GM10266 (cell line): Measurements from ENCODE around the gene PRKAG2.

Source experiments
- DNase-seq: peaks from one replicate; pipeline ENCODE4 v3.0.0; 2012; ENCODE audit errors: extremely low spot score
- TF ChIP-seq, protein P1 (sequence below): IDR thresholded peaks from 2 replicates; pipeline ENCODE4 v1.5.1; 2012; ENCODE audit warnings: mild to moderate bottlenecking, low read depth; ENCODE audit not compliant: control insufficient read depth, insufficient read depth; ENCODE audit errors: missing control alignments

PRKAG2 gene

DNA sequence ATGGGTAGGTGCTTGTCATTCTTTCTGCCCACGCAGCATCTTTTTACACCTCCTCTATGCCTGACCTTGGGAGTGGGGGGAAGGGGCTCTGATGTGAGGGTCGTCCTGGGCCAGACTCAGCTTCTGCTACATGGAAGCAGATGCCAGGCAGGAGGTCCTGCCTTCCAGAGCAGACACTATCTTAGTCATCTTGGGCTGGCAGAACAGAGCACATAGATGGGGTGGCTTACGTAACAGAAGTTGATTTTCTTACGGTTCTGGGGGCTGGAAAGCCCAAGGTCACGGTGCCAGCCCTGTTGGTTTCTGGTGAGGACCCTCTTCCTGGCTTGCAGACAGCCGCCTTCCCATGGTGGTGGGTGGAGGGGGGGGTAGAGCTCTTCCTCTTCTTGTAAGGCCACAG lies 159.0 kb downstream of the PRKAG2 start:
- TF ChIP-seq, protein P1, sequence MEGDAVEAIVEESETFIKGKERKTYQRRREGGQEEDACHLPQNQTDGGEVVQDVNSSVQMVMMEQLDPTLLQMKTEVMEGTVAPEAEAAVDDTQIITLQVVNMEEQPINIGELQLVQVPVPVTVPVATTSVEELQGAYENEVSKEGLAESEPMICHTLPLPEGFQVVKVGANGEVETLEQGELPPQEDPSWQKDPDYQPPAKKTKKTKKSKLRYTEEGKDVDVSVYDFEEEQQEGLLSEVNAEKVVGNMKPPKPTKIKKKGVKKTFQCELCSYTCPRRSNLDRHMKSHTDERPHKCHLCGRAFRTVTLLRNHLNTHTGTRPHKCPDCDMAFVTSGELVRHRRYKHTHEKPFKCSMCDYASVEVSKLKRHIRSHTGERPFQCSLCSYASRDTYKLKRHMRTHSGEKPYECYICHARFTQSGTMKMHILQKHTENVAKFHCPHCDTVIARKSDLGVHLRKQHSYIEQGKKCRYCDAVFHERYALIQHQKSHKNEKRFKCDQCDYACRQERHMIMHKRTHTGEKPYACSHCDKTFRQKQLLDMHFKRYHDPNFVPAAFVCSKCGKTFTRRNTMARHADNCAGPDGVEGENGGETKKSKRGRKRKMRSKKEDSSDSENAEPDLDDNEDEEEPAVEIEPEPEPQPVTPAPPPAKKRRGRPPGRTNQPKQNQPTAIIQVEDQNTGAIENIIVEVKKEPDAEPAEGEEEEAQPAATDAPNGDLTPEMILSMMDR: no peak
- DNase-seq: no peak

DNA sequence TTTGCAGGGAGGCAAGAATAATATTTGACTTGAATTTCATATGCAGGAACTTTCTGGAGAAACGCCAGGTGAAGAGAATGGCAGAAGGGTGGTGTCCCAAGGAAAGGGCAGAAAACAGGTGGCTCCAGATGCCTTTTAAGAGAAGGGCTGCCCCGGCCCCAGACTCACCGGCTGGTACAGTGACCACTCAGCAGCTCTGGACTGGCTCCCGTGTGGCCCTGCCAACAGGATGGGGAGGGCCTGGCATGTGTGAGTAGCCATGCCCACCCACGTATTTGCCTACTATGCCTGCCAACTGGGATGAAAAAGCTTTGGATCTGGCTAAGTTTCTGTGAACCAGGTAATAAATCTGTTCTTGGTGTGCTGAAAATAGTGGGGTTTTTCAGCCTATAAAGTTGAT lies 159.5 kb downstream of the PRKAG2 start:
- no peak for DNase-seq
- TF ChIP-seq, protein P1: no peak

DNA sequence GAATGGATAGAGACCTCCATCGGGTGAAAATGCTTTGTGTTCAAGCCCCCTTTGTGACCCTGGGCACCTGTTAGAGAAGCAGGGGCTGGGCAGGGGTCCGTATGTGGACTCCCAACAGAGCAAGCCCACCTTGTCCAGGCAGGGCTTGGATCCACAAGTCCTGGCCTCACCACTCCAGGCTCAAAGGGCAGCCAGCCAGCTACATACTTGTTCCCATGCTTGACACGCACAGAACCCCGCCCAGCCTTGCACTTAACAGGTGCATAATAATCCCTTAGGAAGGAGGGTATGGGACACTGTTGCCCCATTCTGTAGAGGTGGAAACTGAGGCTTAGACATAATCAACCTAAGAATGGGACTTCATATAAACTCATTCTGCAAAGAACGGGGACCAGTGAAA lies 160.6 kb downstream of the PRKAG2 start:
- TF ChIP-seq, protein P1: no peak
- DNase-seq: no peak

DNA sequence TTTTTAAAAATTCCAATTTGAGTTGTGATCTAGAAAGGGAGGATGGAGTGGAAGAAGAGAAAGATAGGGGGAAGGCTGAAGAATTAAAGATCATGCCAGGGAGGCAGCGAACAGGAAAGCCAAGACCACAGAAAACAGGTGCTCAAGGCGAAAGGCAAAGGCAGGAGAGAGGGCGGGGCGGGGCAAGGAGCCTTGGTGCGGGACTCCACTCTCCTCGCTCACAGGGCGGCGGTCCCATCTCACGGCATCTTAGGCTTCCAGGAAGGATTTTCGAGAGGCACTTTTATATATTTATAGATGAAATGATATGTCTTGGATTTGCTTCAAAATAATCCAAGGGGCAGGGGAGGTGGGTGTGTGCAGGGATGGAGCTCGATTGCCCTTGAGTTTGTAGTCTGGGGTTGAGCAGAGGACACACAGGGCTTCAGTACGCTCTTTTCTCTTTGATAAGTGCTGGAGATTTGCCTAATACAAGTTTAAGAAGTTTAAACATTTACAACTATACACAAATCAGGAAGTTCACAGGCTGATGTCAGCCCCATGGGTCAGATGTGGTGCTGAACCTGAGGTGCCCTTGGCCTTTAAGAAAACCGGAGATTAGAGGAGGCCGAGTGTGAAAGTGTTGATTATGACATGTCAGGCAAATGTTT lies 161.1 kb downstream of the PRKAG2 start:
- TF ChIP-seq, protein P1: no peak
- no peak for DNase-seq

DNA sequence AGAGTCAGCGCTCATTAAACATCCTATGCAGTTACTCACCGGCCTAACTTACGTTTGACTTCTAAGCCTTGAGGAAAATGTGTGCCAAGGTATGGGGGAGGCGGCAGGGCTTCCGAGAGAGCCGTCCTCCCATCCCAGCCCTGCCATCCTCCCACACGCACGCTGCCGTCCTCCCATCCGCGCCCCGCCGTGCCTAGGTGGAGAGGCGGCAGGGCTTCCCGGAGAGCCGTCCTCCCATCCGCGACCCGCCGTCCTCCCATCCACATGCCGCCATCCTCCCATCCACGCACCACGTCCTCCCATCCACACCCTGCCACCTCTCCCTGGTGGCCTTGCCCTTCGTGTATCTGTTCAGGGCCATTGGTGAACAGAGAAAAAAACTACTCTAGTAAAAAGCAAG lies 162.7 kb downstream of the PRKAG2 start:
- TF ChIP-seq, protein P1: no peak
- DNase-seq: no peak

DNA sequence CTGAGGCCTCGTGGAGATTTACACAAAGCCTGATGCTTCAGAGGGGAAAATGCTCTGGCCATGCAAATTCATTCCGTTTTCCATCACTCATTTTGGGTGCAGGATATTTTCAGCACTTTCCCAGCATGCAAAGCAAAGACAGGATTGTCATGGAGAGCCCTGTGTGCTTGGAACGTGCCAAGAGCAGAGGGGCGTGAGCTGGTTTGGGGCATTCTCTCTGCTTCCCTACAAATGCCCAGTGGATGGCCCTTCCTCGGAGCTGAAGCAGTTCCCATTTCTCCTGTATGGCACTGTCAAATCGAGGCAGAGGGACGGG lies 164.1 kb downstream of the PRKAG2 start:
- no peak for DNase-seq
- TF ChIP-seq, protein P1: no peak

DNA sequence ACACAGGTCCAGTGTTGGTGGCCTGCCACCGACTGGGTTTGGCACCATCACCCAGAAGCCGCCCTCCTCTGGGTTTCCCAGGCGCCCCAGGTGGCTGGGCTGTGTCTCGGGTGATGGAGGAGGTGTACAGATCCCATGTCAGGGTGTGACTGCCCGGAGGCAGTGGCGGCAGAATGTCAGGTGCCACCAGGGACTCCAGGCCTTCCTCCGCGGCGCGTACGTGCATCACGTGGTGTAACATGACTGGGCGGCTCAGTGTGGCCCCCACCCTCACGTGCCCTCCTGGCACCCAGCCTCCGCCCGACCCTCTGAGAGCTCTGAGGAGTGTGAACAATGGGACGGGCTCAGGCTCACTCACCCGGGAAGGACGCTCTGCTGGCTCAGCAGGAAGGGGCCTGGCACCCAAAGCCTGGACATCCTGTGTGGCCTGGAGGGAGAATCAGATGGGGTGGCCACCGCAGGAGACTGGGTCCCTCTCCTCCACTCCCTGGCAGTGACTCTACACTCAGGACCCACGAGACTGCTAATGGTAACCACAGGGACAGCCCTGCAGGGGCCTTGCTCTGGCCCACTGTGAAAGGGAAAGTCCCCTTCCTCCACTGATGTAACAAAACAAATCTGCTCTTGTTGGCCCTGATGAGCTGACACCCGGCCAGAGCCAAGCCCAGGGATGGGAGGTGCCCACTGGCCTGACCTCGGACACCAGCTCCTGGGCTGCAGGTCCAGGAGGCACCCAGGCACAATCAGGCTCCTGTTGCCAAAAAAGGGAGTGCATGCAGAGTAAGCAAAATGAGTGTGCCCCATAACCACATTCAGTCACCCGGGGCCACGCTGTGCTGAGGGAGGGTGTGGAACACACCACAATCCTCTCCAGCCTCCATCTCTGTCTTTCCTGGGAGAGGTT lies 164.8 kb downstream of the PRKAG2 start:
- TF ChIP-seq, protein P1: no peak
- no peak for DNase-seq
